GM19463 (cell line): ENCODE data around the gene RAB9B.

ENCODE experiments used
- ATAC-seq: cut with Tn5 transposase; IDR thresholded peaks from one replicate; pipeline ENCODE4 v1.9.1; 2021; ENCODE audit warnings: mild to moderate bottlenecking, moderate library complexity; ENCODE audit not compliant: unreplicated experiment

Gene RAB9B

DNA sequence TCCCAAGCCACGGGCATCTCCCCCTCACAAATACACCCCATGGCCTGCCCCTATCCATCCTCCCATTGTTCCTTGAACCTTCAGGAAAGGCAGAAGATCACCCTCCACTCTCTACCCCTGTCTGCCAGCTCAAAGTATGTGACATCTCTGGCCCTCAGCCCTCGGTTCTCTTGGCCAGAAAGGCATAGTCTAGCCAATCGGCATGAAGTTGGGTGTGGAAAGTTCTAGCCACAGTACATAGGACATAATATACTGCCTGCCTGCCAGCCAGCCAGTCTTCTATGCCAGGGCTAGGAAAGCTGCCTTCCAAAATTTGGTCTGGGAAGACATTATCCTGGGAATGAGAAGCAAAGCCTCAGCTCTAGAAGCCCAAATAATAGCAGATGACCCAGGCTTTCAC lies 58.6 kb downstream of the RAB9B start:
- no peak for ATAC-seq
